Hepatocyte (in vitro differentiated cells): ENCODE results near the gene GORASP1.

Experiments
- CTCF ChIP-seq: fragments of 200-600 bp; sonication (generic); IDR thresholded peaks from 2 replicates; pipeline ENCODE4 v1.5.1; 2016; ENCODE audit warnings: antibody characterized with exemption, mild to moderate bottlenecking; ENCODE audit not compliant: poor library complexity
- EZH2 ChIP-seq: fragments of 200-600 bp; sonication (generic); IDR thresholded peaks from 2 replicates; pipeline ENCODE4 v1.6.1; 2016; ENCODE audit warnings: antibody characterized with exemption, mild to moderate bottlenecking, borderline replicate concordance
- EZH2phosphoT487 ChIP-seq: fragments of 200-600 bp; sonication (generic); IDR thresholded peaks from one replicate; pipeline ENCODE4 v1.6.1; 2018; ENCODE audit warnings: antibody characterized with exemption, mild to moderate bottlenecking, low read depth, moderate library complexity; ENCODE audit not compliant: unreplicated experiment, severe bottlenecking

- TF ChIP-seq CTCF = no peak
- no peak for TF ChIP-seq EZH2phosphoT487
- no peak for TF ChIP-seq EZH2
Observed at GRCh38 chr3:39147711-39148434, 40.4 kb upstream of the GORASP1 start.
